ENCODE data around the gene ELAC2. TPM values are rescaled to one million over a fixed set of nuclear protein-coding genes. Genes with fewer than 3 reads are reported as not detected.
A peak's percentile ranks its signal among the peaks of the same experiment; 100 is the strongest.

Gene ELAC2
- total RNA-seq, 2 experiments from 2014 or later = 63.1 to 64.2 TPM

- H3K9me3 Mint-ChIP-seq = peaks cover 15% of the 10 kb centered on the region
- ChIA-PET CTCF (interaction anchor here (0.7 to 7.2 kb wide), 14 partner anchors 8 to 1035 kb away, joined by 3 to 174 read pairs (median 4); partner anchors contain the start of genes ELAC2 and ZNF18), POLR2A (interaction anchor here (1.8 kb wide), 1 partner anchor 13 kb away, joined by 4 read pairs; no protein-coding TSS in a partner anchor)
- H3K36me3 Mint-ChIP-seq = peaks cover 2% of the 10 kb centered on the region
- peaks cover 6% of the 10 kb centered on the region for H3K27me3 Mint-ChIP-seq
- H3K4me3 Mint-ChIP-seq = no peak overlapping the region
- H3K4me1 Mint-ChIP-seq (ENCODE audit: low read depth) = peaks cover 7% of the 10 kb centered on the region
- peak; percentile 63 for DNase-seq
- H3K27ac Mint-ChIP-seq = no peak overlapping the region
- intact Hi-C loops (cut with micrococcal nuclease) = loop anchor here (5.0 kb wide), 1 partner anchor 305 kb away; no protein-coding TSS in a partner anchor
Measured at GRCh38 chr17:13031718-13032350, 14.0 kb upstream of the ELAC2 start.

DNA sequence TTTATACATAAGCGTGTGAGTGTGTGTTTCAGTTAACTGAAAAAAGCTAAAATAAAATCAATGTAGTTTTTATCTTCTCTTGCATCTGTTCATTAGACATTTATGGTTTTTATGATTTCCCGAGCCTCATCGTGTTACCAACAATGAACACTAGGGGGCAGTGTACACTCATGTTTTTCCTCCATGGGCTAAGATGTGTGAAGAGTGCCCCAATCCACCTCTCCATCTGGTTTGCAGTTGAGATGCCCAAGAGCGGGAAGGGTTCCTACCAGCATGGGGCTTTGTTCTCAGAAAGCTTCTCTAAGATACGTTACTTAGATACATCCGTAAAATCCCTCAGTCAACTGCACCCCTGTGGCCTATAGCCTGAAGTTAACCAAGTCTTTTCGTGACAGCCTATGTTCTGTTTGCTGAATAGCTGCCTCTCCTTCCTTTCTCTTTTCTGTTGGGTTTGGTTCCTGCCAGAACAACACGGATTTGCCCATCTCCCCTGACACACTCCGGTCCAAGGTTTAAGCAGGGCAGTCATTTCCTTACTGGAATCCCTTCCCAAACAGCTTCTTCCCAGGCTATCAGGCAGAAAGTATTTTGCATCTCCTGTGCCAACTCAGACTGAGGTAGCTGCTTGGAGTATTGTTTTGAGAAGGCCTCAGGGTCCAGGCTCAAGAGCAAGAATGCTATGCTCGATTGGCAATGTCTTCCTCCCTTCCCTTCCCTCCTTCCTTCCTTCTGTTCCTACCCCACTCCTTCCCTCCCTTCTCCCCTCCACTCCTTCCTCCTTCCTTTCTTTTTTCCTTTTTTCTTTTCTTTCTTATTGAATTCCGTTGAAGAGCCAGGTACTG, 12.9 kb upstream of the ELAC2 start:
- peak; percentile 53 for DNase-seq
- Mint-ChIP-seq H3K27ac (no peak overlapping the region), H3K36me3 (peaks cover 2% of the 10 kb centered on the region), H3K4me3 (no peak overlapping the region), H3K4me1 (ENCODE audit: low read depth) (peaks cover 7% of the 10 kb centered on the region), H3K27me3 (peaks cover 10% of the 10 kb centered on the region), H3K9me3 (peaks cover 5% of the 10 kb centered on the region)
- POLR2A ChIA-PET = interaction anchor here (1.8 kb wide), 1 partner anchor 12 kb away, joined by 4 read pairs; no protein-coding TSS in a partner anchor
- intact Hi-C loops (cut with micrococcal nuclease) = loop anchor here (5.0 kb wide), 1 partner anchor 307 kb away; no protein-coding TSS in a partner anchor
- CTCF ChIA-PET = interaction anchor here (0.7 to 7.2 kb wide), 18 partner anchors 7 to 1896 kb away, joined by 3 to 174 read pairs (median 4); partner anchors contain the start of gene ELAC2

GRCh38 chr17:13030056-13030455, 12.2 kb upstream of the ELAC2 start:
- ChIA-PET CTCF (interaction anchor here (0.6 to 7.2 kb wide), 16 partner anchors 8 to 1896 kb away, joined by 3 to 174 read pairs (median 4); partner anchors contain the start of gene ELAC2), POLR2A (no interaction called here)
- Mint-ChIP-seq H3K4me1 (ENCODE audit: low read depth) (peaks cover 7% of the 10 kb centered on the region), H3K27ac (no peak overlapping the region), H3K36me3 (no peaks in the 10 kb centered on the region), H3K9me3 (no peaks in the 10 kb centered on the region), H3K27me3 (peaks cover 11% of the 10 kb centered on the region), H3K4me3 (no peak overlapping the region)
- DNase-seq = no peak
- intact Hi-C loops (cut with micrococcal nuclease) = loop anchor here (5.0 kb wide), 1 partner anchor 307 kb away; no protein-coding TSS in a partner anchor

GRCh38 chr17:13029340-13029739, 11.5 kb upstream of the ELAC2 start:
- Mint-ChIP-seq H3K27me3 (peaks cover 13% of the 10 kb centered on the region), H3K4me3 (no peak overlapping the region), H3K9me3 (no peaks in the 10 kb centered on the region), H3K27ac (no peak overlapping the region), H3K36me3 (no peaks in the 10 kb centered on the region), H3K4me1 (ENCODE audit: low read depth) (peaks cover 9% of the 10 kb centered on the region)
- intact Hi-C loops (cut with micrococcal nuclease) = no loop called here
- no peak for DNase-seq
- CTCF ChIA-PET = interaction anchor here (0.6 to 7.2 kb wide), 10 partner anchors 9 to 149 kb away, joined by 3 to 174 read pairs (median 10); partner anchors contain the start of gene ELAC2
- POLR2A ChIA-PET = no interaction called here

DNA sequence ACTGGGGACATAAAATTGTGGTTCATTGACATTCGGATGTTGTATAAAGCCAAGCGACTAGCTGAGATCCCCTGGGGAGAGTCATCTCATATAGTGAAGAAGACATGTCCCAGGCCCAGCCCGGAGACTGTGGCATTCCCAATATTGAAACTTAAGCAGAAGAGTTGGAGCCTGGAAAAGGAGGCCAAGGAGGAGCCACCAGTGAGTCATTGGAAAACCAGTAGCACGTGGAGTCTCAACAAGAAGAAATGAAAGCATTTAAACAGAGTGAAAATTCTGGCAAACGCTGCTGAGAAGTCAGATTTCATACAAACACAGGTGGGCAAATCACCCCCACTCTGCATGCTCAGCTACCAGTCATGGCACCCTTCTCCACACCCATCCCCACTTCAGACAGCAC, 9.4 kb upstream of the ELAC2 start:
- ChIA-PET CTCF (no interaction called here), POLR2A (no interaction called here)
- DNase-seq = no peak
- intact Hi-C loops (cut with micrococcal nuclease) = no loop called here
- peaks cover 13% of the 10 kb centered on the region for H3K27me3 Mint-ChIP-seq
- H3K4me3 Mint-ChIP-seq = no peak overlapping the region
- no peaks in the 10 kb centered on the region for H3K9me3 Mint-ChIP-seq
- H3K27ac Mint-ChIP-seq = no peak overlapping the region
- H3K4me1 Mint-ChIP-seq (ENCODE audit: low read depth) = peaks cover 11% of the 10 kb centered on the region
- no peaks in the 10 kb centered on the region for H3K36me3 Mint-ChIP-seq

DNA sequence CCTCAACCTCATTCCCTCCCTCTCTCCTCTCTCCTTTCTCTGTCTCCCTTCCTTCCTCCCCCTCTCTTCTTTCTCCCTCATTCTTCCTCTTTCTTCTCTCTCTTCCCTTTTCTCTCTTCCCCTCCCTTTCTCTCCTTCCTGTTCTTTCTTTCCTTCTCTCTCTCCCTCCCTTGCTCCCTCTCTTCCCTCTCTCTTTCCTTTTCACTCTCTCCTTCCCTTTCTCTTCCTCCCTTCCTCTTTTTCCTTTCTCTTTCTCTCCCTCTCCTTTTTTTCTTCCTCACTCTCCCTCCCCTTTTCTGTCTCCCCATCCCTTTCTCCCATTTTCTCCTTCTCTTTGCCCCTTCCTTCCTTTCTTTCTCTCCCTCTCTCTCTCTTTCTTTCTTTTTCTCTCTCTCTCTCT, 7.9 kb upstream of the ELAC2 start:
- POLR2A ChIA-PET = no interaction called here
- Mint-ChIP-seq H3K27ac (no peak overlapping the region), H3K9me3 (no peaks in the 10 kb centered on the region), H3K4me1 (ENCODE audit: low read depth) (peaks cover 8% of the 10 kb centered on the region), H3K27me3 (peaks cover 13% of the 10 kb centered on the region), H3K4me3 (no peak overlapping the region), H3K36me3 (no peaks in the 10 kb centered on the region)
- DNase-seq = no peak
- CTCF ChIA-PET = no interaction called here
- intact Hi-C loops (cut with micrococcal nuclease) = no loop called here

GRCh38 chr17:13025258-13025627, 7.4 kb upstream of the ELAC2 start:
- no peaks in the 10 kb centered on the region for H3K36me3 Mint-ChIP-seq
- H3K4me1 Mint-ChIP-seq (ENCODE audit: low read depth) = peaks cover 4% of the 10 kb centered on the region
- CTCF ChIA-PET = interaction anchor here (0.8 to 1.0 kb wide), 2 partner anchors 10 to 23 kb away, joined by 3 to 4 read pairs; no protein-coding TSS in a partner anchor
- no peak overlapping the region for H3K4me3 Mint-ChIP-seq
- DNase-seq = no peak
- intact Hi-C loops (cut with micrococcal nuclease) = no loop called here
- no peak overlapping the region for H3K27ac Mint-ChIP-seq
- POLR2A ChIA-PET = no interaction called here
- H3K9me3 Mint-ChIP-seq = no peaks in the 10 kb centered on the region
- peaks cover 13% of the 10 kb centered on the region for H3K27me3 Mint-ChIP-seq

- intact Hi-C loops (cut with micrococcal nuclease) = no loop called here
- no peak overlapping the region for H3K27ac Mint-ChIP-seq
- peak; percentile 76 for DNase-seq
- no peaks in the 10 kb centered on the region for H3K9me3 Mint-ChIP-seq
- peaks cover 4% of the 10 kb centered on the region for H3K4me1 Mint-ChIP-seq (ENCODE audit: low read depth)
- no peaks in the 10 kb centered on the region for H3K36me3 Mint-ChIP-seq
- peak overlapping the region; percentile 2 for H3K4me3 Mint-ChIP-seq
- ChIA-PET POLR2A (no interaction called here), CTCF (interaction anchor here (0.8 to 1.8 kb wide), 5 partner anchors 11 to 24 kb away, joined by 3 to 6 read pairs (median 3); no protein-coding TSS in a partner anchor)
- H3K27me3 Mint-ChIP-seq = peaks cover 13% of the 10 kb centered on the region
Measured at GRCh38 chr17:13024526-13025257, 6.9 kb upstream of the ELAC2 start.

DNA sequence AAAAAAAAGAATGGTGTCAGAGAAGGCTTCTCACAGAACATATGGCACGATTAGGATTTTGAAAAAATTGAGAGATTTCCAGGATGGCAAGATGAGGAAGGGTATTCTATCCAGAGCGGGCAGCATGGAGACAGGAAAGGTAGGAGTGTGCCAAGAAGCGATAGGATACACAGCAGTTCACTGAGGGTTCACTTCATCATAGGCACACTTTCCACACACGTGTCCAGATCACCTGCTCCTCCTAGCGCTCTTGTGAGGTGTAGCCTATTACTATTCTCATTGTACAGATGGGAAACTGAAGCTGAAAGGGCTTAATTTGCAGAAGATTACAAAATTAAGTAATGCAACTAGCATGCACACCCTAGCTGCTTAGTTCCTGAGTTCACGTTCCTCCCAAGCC, 6.2 kb upstream of the ELAC2 start:
- H3K4me3 Mint-ChIP-seq = peak overlapping the region; percentile 2
- H3K4me1 Mint-ChIP-seq (ENCODE audit: low read depth) = peaks cover 4% of the 10 kb centered on the region

DNA sequence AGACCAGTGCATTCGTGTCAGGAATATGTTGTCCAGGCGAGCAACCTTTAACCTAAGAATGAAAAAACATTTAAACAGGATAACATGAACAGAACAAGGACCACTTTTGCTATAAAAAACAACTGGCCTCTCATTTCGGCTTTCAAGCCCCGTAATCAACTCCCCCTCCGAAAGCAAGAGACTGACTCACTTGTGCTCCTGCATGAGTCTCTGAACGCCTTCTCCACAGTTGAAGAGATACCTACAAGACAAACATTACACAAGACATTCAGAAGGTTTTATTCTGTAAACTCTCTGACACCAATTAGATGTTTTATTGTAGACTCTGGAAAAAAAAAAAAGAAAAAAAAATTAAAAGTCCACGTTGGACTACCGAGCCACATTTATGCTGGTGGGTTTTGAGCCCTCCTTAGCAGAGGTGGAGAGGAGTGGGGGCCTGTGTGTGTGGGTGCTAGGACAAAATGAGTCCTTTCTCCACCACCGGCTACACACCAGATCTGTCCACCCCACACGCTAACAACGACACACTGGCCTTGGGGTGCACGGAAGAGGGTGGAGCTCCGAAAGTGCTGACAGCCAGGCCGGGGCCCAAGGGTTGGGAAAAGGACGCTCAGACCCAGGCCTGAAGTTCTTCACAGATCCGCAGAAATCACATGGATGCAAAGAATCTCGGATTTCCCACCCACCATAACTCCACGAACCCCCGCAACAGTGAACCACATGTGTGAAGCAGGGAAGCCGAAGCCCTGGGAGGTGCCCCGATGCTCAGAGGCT, 759 bp downstream of the ELAC2 start:
- CTCF ChIA-PET = interaction anchor here (2.5 to 9.5 kb wide), 2 partner anchors 14 to 15 kb away, joined by 11 to 174 read pairs; no protein-coding TSS in a partner anchor
- Mint-ChIP-seq H3K36me3 (peaks cover 38% of the 10 kb centered on the region), H3K27ac (peak overlapping the region; percentile 97), H3K4me3 (peak overlapping the region; percentile 94), H3K9me3 (no peaks in the 10 kb centered on the region), H3K4me1 (ENCODE audit: low read depth) (peaks cover 26% of the 10 kb centered on the region), H3K27me3 (no peaks in the 10 kb centered on the region)
- intact Hi-C loops (cut with micrococcal nuclease) = loop anchor here (5.0 kb wide), 1 partner anchor 330 kb away; no protein-coding TSS in a partner anchor
- POLR2A ChIA-PET = interaction anchor here (1.0 to 1.6 kb wide), 2 partner anchors 15 to 25 kb away, joined by 3 to 9 read pairs; no protein-coding TSS in a partner anchor
- DNase-seq = no peak

More for the DNA sequence above, 6.2 kb upstream of the ELAC2 start:
- intact Hi-C loops (cut with micrococcal nuclease) = no loop called here
- no peaks in the 10 kb centered on the region for H3K9me3 Mint-ChIP-seq
- DNase-seq = no peak
- H3K36me3 Mint-ChIP-seq = no peaks in the 10 kb centered on the region
- no peak overlapping the region for H3K27ac Mint-ChIP-seq
- ChIA-PET CTCF (interaction anchor here (0.7 to 1.8 kb wide), 7 partner anchors 8 to 53 kb away, joined by 3 to 6 read pairs (median 3); no protein-coding TSS in a partner anchor), POLR2A (no interaction called here)
- H3K27me3 Mint-ChIP-seq = peaks cover 13% of the 10 kb centered on the region

DNA sequence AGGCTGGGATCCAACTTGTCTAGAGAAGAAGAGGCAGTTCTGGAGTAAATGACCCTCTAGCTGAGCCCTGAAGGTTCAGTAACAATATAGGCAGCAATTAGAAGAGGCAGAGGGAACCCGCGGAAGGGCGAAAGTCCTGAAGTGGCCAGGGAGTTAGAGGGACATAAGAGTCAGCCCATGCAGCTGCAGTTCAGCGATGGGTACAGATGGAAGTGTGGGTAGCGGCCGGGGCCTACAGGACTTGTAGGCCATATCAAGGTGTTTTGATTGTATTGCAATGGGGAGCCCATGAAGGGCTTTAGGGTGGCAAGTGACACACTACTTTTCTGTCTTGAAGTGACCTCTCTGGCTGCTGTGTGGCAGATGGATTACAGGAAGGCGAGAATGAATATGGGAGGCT, 3.0 kb downstream of the ELAC2 start:
- Mint-ChIP-seq H3K4me3 (no peak overlapping the region), H3K9me3 (no peaks in the 10 kb centered on the region), H3K4me1 (ENCODE audit: low read depth) (peaks cover 26% of the 10 kb centered on the region), H3K27me3 (no peaks in the 10 kb centered on the region), H3K27ac (no peak overlapping the region), H3K36me3 (peaks cover 56% of the 10 kb centered on the region)
- DNase-seq = no peak
- ChIA-PET CTCF (interaction anchor here (1.4 to 9.5 kb wide), 2 partner anchors 9 to 16 kb away, joined by 4 to 174 read pairs; no protein-coding TSS in a partner anchor), POLR2A (no interaction called here)
- intact Hi-C loops (cut with micrococcal nuclease) = loop anchor here (5.0 kb wide), 1 partner anchor 332 kb away; no protein-coding TSS in a partner anchor
